WTC11 (cell line): ENCODE data around the gene COX10.

Source experiments
- CBFB ChIP-seq: sonication (generic); formaldehyde crosslinking; IDR thresholded peaks from 2 replicates; pipeline ENCODE4 v1.8.1; 2022; ENCODE audit warnings: mild to moderate bottlenecking, low read depth, missing genetic modification reagents
- SOX15 ChIP-seq: fragments of 250-450 bp; sonication (Bioruptor Pico); IDR thresholded peaks from 2 replicates; pipeline ENCODE4 v1.9.0; 2021; ENCODE audit warnings: mild to moderate bottlenecking

GRCh38 chr17:14228903-14229302 lies 159.6 kb downstream of the COX10 start:
- TF ChIP-seq CBFB (CRISPR knock-in tag) (no peak), SOX15 (no peak)
